ENCODE data around the gene HCN4.

HCN4 gene

GRCh38 chr15:73375755-73376305 is 7.1 kb upstream of the HCN4 start:
- DNase-seq, result no peak

DNA sequence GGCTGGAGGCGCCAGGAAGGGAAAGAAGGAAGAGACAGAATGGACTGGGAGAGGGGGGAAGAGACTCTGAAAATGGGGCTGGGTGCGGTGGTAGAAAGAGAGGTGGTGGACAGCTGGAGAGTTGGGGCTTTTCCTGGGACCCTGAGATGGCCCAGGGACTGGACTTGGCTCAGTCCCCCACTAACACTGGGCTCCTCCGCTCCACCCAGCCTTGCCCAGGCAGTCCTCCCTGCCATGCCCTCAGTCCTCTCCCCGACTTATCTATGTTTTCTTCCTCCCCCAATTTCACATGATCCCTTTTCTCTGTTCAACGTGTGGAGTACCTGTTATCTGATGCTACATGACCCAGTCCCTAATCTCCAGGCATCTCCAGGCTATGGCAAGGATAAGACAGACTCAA is 6.3 kb upstream of the HCN4 start:
- DNase-seq, result no peak

DNA sequence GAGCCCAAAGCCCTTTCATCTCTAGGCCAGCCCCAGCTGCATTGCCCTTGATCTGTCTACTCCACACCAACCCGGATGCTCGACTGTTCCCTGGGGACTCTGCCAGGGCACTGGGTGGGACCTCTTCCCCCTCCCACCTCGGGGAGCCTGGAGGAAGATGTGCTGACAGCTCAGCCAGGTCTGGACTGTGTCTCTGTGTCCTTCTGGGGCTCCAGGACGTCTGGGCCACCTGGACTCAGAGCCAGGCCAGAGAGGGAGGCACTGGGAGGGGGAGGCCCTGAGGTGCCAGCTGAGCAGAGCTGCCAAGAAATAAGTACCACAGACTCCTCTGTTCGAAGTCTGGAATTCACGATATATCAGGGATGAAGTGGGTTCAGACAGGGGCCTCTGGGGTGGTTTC is 5.8 kb upstream of the HCN4 start:
- DNase-seq, result no peak

GRCh38 chr15:73373221-73373620 is 4.5 kb upstream of the HCN4 start:
- DNase-seq, result no peak

DNA sequence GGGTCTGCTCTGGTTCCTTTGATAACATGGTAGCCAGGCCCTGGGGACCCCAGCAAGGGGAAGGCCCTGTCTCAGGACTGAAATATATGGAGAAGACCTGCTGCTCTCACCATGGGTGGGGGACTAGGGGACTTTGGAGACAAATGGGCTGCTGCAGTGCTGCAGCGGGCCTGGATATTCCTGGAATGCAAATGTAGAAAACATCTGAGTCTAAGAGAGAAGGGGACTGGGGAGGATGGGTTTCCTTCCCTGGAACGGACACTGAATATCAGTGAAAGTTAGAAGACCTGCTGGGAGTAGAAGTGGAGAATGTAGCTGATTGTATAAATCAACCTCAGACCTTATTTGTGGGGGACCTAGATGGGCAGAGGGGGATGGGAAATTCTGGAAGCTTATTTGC is 3.1 kb upstream of the HCN4 start:
- DNase-seq, result no peak

DNA sequence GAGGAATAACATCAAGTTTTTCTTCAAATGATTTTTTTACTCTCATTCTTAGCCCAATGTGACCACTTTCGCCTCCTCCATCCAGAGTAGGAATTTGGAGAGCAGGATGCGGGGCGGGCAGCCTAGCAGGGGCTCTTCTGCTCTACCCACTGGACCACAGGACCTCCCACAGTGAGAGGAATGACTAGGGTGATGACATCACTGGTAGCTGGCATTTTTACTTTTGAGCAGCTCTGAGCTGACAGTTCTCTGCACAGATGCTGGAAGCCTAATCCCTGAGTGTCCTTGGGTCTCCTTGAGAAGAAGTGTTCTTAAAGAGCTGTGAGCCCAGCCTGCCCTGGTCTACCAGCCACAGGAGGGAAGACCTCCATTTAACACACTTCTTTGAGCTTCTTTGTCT is 1.4 kb upstream of the HCN4 start:
- no peak for DNase-seq

DNA sequence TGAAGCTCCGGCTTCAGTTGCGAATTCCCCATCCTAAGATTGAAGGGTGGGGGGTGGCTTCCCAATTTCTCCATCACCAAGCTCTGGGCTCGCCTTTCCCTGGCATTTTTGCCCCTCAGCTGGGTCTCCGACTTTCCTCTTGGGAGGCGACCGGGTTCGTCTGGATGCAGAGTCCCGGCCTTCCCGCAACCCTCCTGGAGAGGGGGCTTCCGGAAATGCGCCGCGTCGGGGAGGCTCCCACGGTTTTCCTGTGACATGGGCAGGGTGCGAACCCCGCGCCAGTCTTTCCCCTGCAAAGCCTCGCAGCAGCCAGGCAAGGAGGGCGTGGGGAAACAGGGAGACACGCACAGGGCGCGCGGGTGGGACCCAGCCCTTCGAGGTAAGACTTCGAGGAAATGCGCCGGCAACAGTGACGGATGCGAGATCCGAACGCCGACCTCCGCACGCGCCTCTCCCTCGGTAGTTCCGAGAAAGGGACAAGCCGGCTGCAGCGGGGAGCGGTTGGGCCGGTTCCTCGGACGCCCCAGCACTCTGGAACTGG is 466 bp upstream of the HCN4 start:
- no peak for DNase-seq

DNA sequence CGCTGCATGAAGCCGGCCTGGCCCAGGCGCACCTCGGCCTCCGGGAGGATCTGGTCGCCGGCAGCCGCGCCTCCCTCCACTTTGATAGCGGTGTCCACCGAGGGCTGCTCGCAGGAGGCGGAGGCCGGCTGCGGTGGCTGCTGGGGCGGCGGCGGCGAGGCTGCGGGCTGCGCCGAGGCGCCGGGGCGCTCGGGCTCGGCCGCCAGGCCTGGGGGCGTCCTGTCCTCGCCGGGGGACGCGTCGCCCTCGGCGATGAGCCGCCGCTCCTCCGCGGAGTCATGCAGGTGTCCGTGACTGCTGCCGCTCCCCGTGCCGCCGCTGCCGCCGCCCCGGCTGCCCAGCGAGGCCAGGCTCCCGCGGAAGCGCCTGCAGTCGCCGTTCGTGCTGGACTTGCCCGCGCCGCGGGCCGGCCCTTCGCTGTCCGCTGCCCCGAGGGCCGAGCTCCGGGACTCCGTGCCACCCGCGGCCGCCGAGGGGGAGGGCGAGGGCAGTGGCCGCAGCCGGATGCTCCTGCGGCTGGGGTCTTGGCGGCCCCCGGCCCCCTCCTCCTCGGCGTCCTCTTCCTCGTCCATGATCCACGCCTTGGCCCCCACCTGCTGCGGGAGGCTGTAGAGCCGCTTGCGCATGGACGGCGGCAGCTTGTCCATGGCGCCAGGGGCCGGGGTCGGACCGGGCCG is 996 bp downstream of the HCN4 start:
- DNase-seq, result no peak

- DNase-seq, result no peak
These were observed 1.8 kb downstream of the HCN4 start for GRCh38 chr15:73366766-73367623.

- DNase-seq, result no peak
These were observed 4.7 kb downstream of the HCN4 start for GRCh38 chr15:73364070-73364469.

GRCh38 chr15:73362900-73363299 is 5.9 kb downstream of the HCN4 start:
- no peak for DNase-seq

DNA sequence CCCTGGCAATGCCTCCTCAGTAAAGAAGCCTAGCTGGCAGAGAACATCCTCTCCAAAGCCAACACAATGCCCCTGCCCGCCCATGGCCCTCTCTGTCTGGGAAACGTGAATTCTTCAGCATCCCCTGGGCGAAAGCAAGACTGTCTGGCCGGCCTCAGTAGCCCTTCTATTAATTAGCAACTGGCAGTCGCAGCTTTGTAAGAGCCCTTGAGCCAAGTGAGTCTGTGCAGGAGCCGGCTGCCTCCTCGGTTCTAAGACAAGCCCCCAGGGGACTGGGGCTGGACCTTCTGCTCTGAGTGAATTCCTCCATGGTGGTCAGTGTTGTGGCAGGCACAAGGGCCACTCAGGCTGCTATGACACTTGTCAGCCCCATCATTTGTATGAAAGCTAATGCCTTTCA is 7.4 kb downstream of the HCN4 start:
- DNase-seq, result no peak

DNA sequence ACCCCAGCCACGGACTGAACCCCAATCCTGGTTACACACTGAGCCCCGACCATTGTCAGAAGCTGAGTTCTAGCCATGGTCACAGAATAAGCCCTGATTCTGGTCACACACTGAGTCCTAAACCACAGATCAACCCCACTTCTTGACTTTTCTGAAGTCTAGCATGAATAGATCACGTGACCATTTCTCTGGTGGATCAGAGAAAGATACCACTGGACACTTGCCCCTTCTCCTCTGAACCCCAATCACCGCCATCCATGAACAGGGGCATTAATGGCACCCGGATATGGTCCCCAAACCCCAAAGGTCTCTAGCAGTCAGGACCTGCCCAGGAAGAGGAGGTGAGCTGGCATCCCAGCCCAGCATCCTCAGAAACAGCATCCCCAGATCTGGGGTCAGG is 9.1 kb downstream of the HCN4 start:
- DNase-seq, result no peak

GRCh38 chr15:73357999-73358665 is 10.6 kb downstream of the HCN4 start:
- DNase-seq, result no peak

- DNase-seq, result no peak
These were observed 13.0 kb downstream of the HCN4 start for GRCh38 chr15:73355612-73356265.

DNA sequence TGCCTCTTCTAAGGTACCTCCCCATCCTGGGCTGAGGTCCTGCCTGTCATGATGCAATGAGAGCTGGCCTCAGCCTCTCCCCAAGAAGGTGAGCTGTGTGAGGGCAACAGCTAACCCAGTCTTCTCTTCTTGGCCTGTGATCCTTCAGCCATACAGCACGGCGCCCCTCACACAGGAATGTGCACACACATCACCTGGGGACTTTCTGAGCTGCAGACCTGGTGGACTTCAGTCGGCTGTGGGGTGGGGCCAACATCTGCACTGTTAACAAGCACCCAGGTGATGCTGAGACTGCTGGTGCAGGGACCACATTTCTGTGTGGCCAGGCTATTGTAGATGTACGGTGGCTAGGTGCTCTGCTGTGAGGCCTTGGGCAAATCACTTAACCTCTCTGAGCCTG is 14.5 kb downstream of the HCN4 start:
- no peak for DNase-seq

- no peak for DNase-seq
These were observed 15.0 kb downstream of the HCN4 start for GRCh38 chr15:73353734-73354133.

GRCh38 chr15:73352082-73352481 is 16.7 kb downstream of the HCN4 start:
- DNase-seq, result no peak

DNA sequence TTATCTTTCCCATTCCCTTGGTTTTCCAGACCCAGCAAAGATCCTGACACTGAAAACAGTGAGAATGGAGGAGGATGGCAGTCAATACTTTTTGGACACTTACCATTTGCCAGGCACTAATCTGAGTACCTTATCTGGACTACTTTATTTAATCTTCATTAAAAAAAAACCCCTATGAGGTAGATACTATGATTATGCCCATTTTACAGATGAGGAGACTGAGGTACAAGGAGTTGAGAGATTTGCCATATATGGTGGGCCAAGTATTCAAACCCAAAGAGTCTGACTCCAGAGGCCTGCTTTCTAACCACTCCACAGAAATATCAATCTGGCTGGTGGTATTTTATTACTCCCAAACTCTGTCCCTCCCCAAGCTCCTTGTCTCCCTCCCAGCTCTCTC is 19.6 kb downstream of the HCN4 start:
- DNase-seq, result no peak

DNA sequence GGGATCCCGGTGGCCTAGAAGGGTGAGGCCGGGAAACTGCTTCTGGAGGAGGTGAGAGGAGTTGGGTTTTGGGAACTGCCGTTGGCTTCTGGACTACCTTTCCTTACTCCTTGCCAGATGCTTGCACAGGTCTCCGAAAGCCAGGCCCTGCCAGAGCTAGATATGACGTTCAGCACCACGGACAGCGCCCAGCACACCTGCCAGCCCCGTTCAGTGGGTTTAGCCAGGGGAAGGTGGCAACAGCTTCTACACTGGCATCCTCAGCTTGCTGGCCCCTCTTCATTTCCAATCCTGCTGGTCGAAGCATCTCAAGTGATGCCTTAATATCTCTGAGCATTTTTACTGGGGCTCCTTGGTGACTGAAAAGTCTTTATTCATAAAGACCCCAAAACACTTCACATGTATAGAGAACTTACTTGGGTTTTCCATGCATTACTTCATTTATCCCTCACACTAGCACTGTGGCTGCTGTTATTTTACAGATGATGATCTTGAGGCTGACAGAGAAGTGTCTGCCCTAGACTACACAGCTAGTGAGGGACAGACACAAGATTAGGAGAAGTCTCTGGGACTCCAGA is 21.9 kb downstream of the HCN4 start:
- DNase-seq, result no peak

DNA sequence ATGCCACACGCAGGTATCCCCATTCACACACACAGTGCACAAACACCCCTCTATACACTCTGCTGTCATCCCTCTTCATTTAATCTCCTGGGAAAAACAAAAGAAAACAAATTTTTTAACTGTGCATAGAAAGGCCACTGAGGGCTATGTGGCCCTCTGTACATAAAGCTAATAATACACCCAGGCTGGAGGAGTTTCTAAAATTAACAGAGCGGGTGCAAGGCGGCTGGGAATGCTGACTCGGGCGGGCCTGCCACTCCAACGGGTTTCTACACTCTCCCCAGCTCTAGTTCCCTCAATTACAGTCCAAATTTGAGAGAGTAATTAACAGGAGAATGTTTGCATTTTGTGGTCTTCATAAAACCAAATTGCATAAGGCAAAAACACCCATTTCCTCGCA is 23.1 kb downstream of the HCN4 start:
- DNase-seq, result no peak

DNA sequence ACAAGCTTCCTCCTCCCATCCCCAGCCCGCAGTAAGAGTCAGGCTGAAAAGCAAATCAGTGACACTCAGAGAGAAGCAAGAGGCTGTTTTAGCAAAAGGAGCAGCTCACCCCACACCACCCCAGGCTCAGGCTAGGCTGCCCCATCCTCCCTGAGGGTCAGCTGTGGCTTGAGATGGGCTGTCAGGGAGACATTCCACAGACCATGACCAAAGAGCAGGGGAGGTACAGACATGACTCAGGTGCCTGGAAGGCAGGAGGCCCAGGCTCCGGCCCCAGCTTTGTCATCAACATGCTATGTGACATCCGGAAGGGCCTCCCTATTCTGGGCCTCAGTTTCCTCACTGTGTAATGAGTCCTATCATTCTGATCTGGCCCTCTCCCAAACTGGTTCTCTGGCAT is 24.7 kb downstream of the HCN4 start:
- DNase-seq, result no peak
